ENCODE measurements around the gene SMARCA4.
"Not testable (repeated sequence)": the region's sequence is repeated elsewhere in the genome, so short reads cannot be mapped to it uniquely, and the experiment has no call there.

GRCh38 chr19:10959277-10959968 is 1.4 kb upstream of the SMARCA4 start:
- TF ChIP-seq CTCF (tag by site-specific recombination; IDR thresholded peaks at IDR 0.05); ZNF239 (tag by site-specific recombination; IDR thresholded peaks at IDR 0.05); ZEB2 (tag by site-specific recombination; IDR thresholded peaks at IDR 0.05); YY1 (tag by site-specific recombination; IDR thresholded peaks at IDR 0.05); ZNF394 (tag by site-specific recombination; IDR thresholded peaks at IDR 0.05; ENCODE audit: borderline replicate concordance); ZNF302 (tag by site-specific recombination; IDR thresholded peaks at IDR 0.05; ENCODE audit: low read depth); ZNF2 (tag by site-specific recombination; IDR thresholded peaks at IDR 0.05); ZNF544 (tag by site-specific recombination; IDR thresholded peaks at IDR 0.05): not testable (repeated sequence)

All from HEK293 (cell line).